HG02759 (cell line): Measurements from ENCODE around the gene MGAM2.

Experiments
- ATAC-seq: cut with Tn5 transposase; IDR thresholded peaks from one replicate; pipeline ENCODE4 v1.9.1; 2021; ENCODE audit warnings: mild to moderate bottlenecking, moderate library complexity; ENCODE audit not compliant: unreplicated experiment

The MGAM2 gene

DNA sequence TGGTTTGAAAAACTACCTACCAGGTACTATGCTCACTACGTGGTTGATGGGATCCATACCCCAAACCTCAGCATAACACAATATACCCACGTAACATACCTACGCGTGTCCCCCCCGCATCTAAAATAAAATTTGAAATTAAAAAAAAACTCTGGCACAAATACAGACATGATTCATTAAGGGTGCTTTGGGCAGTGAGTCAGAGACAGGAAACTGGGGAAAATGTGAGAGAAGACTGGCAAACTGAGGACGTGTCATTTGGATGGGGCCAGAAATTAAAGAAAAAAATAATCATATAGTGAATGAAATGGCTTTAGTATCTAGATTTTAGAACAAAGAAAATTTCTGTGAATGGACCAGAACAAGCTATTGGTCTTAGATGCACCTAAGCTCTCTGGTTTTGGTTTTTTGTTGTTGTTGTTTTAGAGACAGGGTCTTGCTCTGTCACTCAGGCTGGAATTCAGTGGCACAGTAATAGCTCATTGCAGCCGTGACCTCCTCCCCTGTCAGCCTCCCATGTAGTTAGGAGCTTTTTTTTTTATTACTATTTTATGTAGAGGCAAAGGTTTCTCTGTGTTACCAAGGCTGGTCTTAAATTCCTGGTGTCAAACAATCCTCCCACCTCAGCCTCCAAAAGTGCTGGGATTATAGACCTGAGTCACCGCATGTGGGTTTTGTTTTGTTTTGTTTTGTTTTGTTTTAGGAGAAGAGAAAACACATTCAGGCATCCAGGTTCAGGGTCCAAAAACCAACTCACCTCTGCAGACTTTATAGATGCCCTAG is 152.3 kb downstream of the MGAM2 start:
- ATAC-seq, result no peak
